ENCODE data around the gene EFNB3.

DNA sequence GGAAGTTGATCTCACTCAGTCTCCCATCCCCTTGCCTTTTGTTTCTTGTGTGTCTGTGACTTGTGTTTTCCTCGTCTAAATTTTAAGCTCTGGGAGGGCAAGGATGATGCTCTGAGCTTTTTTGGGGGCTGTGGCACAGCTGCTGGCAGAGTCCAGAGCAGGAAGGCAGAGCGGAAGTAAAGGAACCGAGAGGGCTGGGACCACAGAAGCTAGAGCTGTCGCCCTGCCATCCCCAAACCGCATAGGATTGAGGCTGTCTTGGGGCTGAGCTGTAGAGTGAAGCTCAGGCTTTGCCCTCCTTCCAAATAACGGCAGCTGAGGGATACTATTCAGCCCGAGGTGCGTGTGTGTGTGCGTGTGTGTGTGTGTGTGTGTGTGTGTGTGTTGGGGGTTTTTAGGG, 8.8 kb downstream of the EFNB3 start:
- TF ChIP-seq EZH2phosphoT487 (IDR thresholded peaks at IDR 0.05; ENCODE audit: borderline replicate concordance, low read length): no peak
- TF ChIP-seq, protein P1, sequence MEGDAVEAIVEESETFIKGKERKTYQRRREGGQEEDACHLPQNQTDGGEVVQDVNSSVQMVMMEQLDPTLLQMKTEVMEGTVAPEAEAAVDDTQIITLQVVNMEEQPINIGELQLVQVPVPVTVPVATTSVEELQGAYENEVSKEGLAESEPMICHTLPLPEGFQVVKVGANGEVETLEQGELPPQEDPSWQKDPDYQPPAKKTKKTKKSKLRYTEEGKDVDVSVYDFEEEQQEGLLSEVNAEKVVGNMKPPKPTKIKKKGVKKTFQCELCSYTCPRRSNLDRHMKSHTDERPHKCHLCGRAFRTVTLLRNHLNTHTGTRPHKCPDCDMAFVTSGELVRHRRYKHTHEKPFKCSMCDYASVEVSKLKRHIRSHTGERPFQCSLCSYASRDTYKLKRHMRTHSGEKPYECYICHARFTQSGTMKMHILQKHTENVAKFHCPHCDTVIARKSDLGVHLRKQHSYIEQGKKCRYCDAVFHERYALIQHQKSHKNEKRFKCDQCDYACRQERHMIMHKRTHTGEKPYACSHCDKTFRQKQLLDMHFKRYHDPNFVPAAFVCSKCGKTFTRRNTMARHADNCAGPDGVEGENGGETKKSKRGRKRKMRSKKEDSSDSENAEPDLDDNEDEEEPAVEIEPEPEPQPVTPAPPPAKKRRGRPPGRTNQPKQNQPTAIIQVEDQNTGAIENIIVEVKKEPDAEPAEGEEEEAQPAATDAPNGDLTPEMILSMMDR (IDR thresholded peaks at IDR 0.05; ENCODE audit: low read depth, low read length, poor library complexity, severe bottlenecking): no peak

Measured in DOHH2 (cell line).